ENCODE measurements around the gene DNM3. TPM values are rescaled to one million over a fixed set of nuclear protein-coding genes. Genes with fewer than 3 reads are reported as not detected.
A peak's percentile ranks its signal among the peaks of the same experiment; 100 is the strongest.

The DNM3 gene
- total and polyA plus RNA-seq, 2 donors (not counting 1 experiment from before 2014, with no cell fraction given) = 1.0 to 1.3 TPM

DNA sequence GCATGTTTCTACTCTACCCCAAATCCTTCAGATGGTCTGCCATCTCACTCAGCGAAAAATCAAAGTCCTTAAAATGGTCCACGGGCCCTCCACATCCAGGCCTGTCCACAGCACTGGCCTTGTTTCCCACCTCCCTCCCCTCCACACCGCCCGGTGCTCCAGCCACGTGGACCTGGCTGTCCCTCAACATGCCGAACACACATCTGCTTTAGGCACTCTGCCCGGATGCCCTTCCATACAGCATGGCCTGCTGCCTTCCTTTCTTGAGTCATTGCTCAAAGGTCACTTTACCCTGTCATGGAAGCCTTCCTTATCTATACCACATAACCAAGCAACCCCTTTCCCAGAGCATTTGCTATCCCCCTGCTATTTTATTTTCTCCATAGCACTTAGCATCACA lies 143.0 kb downstream of the DNM3 start:
- Mint-ChIP-seq H3K4me1 (no peaks in the 10 kb centered on the region), H3K4me3 (no peak overlapping the region), H3K9me3 (ENCODE audit: insufficient read depth) (no peaks in the 10 kb centered on the region), H3K27ac (no peak overlapping the region), H3K27me3 (peaks cover 4% of the 10 kb centered on the region)
- ChIA-PET POLR2A (no interaction called here), CTCF (interaction anchor here (1.0 to 14.2 kb wide), 11 partner anchors 13 to 528 kb away, joined by 3 to 234 read pairs (median 5); partner anchors contain the start of gene PRRC2C)
- Histone ChIP-seq H4K20me1 (ENCODE audit: control insufficient read depth, insufficient read depth, low read length, poor library complexity, severe bottlenecking) (no peaks in the 10 kb centered on the region), H3K4me2 (replicated peaks; ENCODE audit: low read depth, low read length, poor library complexity, severe bottlenecking) (no peak overlapping the region), H3K9me3 (ENCODE audit: control extremely low read depth in 1 of 3, control insufficient read depth in 2 of 3, insufficient read depth in 1 of 3, low read length in 2 of 3) (no peaks in the 10 kb centered on the region), H3K9ac (ENCODE audit: low read length) (no peak overlapping the region), H3K79me2 (ENCODE audit: control insufficient read depth, insufficient read depth, low read length) (no peaks in the 10 kb centered on the region), H3K36me3 (replicated peaks in 1 of 2; ENCODE audit: control extremely low read depth in 1 of 2, control insufficient read depth in 1 of 2, extremely low read depth in 1 of 2, insufficient read depth in 2 of 2, low read length in 1 of 2) (no peaks in the 10 kb centered on the region), H2AFZ (ENCODE audit: insufficient read depth, low read depth, low read length, poor library complexity, severe bottlenecking) (no peak overlapping the region), H3K4me3 (ENCODE audit: control extremely low read depth in 1 of 5, extremely low read depth in 1 of 5, insufficient read depth in 1 of 5, low read depth in 2 of 5, low read length in 4 of 5) (no peak overlapping the region), H3K27ac (ENCODE audit: low read length in 2 of 2) (no peak overlapping the region), H3K27me3 (replicated peaks in 1 of 4; ENCODE audit: control extremely low read depth in 1 of 4, control insufficient read depth in 3 of 4, insufficient read depth in 4 of 4, low read length in 3 of 4) (no peaks in the 10 kb centered on the region), H3K4me1 (ENCODE audit: control insufficient read depth in 2 of 2, insufficient read depth in 2 of 2, low read length in 2 of 2) (no peaks in the 10 kb centered on the region)
- intact Hi-C loops (cut with micrococcal nuclease) = loop anchor here (2.0 to 10.0 kb wide), 2 partner anchors 329 to 499 kb away; partner anchors contain the start of gene PRRC2C
- ATAC-seq (ENCODE audit: low read depth) (no peak), DNase-seq (no peak)
- WGBS (ENCODE audit: insufficient coverage) = 83% methylated on average over 7 of the region's 7 CpGs
- TF ChIP-seq EZH2 (IDR thresholded peaks at IDR 0.05; ENCODE audit: borderline replicate concordance, insufficient read depth, low read depth, low read length, poor library complexity, severe bottlenecking) = no peak
- TF ChIP-seq, protein P1, sequence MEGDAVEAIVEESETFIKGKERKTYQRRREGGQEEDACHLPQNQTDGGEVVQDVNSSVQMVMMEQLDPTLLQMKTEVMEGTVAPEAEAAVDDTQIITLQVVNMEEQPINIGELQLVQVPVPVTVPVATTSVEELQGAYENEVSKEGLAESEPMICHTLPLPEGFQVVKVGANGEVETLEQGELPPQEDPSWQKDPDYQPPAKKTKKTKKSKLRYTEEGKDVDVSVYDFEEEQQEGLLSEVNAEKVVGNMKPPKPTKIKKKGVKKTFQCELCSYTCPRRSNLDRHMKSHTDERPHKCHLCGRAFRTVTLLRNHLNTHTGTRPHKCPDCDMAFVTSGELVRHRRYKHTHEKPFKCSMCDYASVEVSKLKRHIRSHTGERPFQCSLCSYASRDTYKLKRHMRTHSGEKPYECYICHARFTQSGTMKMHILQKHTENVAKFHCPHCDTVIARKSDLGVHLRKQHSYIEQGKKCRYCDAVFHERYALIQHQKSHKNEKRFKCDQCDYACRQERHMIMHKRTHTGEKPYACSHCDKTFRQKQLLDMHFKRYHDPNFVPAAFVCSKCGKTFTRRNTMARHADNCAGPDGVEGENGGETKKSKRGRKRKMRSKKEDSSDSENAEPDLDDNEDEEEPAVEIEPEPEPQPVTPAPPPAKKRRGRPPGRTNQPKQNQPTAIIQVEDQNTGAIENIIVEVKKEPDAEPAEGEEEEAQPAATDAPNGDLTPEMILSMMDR (IDR thresholded peaks at IDR 0.05) = no peak

DNA sequence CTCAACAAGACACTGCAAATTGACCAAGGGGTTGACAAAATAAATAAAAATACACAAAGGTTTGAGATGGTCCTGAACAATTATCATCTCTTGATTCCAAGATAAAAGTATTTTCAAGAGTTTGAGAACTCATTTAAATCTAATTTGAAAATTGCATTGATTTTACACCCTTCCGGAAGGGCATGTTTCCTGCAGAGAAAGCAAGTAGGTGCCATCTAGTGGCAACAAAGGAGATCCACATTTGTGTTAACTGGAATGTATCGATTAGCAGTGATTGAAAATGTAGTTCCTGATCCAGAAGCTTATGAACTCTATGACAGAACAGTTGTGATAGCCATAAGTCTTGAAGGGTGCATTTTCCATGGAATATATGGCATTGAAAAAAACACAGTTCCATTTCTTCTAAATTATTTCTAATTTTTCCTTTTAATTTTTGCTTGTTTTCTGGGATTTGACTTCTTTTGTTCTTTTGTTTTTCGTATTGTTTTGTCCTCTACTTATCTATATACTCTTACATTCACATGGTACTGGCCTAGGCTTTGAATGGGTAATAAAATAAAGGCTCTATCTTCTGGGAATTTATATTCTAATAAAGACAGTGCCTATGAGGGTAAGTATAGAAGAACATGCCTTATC lies 143.7 kb downstream of the DNM3 start:
- Histone ChIP-seq H3K79me2 (ENCODE audit: control insufficient read depth, insufficient read depth, low read length) (no peaks in the 10 kb centered on the region), H3K27ac (ENCODE audit: low read length in 2 of 2) (no peak overlapping the region), H2AFZ (ENCODE audit: insufficient read depth, low read depth, low read length, poor library complexity, severe bottlenecking) (peak overlapping the region; percentile 27), H3K27me3 (replicated peaks in 1 of 4; ENCODE audit: control extremely low read depth in 1 of 4, control insufficient read depth in 3 of 4, insufficient read depth in 4 of 4, low read length in 3 of 4) (no peaks in the 10 kb centered on the region), H3K4me3 (ENCODE audit: control extremely low read depth in 1 of 5, extremely low read depth in 1 of 5, insufficient read depth in 1 of 5, low read depth in 2 of 5, low read length in 4 of 5) (no peak overlapping the region), H3K9ac (ENCODE audit: low read length) (no peak overlapping the region), H3K36me3 (replicated peaks in 1 of 2; ENCODE audit: control extremely low read depth in 1 of 2, control insufficient read depth in 1 of 2, extremely low read depth in 1 of 2, insufficient read depth in 2 of 2, low read length in 1 of 2) (no peaks in the 10 kb centered on the region), H4K20me1 (ENCODE audit: control insufficient read depth, insufficient read depth, low read length, poor library complexity, severe bottlenecking) (no peaks in the 10 kb centered on the region), H3K4me2 (replicated peaks; ENCODE audit: low read depth, low read length, poor library complexity, severe bottlenecking) (peak overlapping the region; percentile 5), H3K9me3 (ENCODE audit: control extremely low read depth in 1 of 3, control insufficient read depth in 2 of 3, insufficient read depth in 1 of 3, low read length in 2 of 3) (no peaks in the 10 kb centered on the region), H3K4me1 (ENCODE audit: control insufficient read depth in 2 of 2, insufficient read depth in 2 of 2, low read length in 2 of 2) (no peaks in the 10 kb centered on the region)
- intact Hi-C loops (cut with micrococcal nuclease) = loop anchor here (1.0 to 10.0 kb wide), 4 partner anchors 330 to 1782 kb away; partner anchors contain the start of gene PRRC2C
- ChIA-PET CTCF (interaction anchor here (0.8 to 14.2 kb wide), 20 partner anchors 9 to 527 kb away, joined by 3 to 234 read pairs (median 4); partner anchors contain the start of genes DNM3 and PRRC2C), POLR2A (no interaction called here)
- TF ChIP-seq, protein P1 (IDR thresholded peaks at IDR 0.05) = peak; percentile 75
- no peak for TF ChIP-seq EZH2 (IDR thresholded peaks at IDR 0.05; ENCODE audit: borderline replicate concordance, insufficient read depth, low read depth, low read length, poor library complexity, severe bottlenecking)
- H3K4me1 Mint-ChIP-seq = no peaks in the 10 kb centered on the region
- peaks cover 4% of the 10 kb centered on the region for H3K27me3 Mint-ChIP-seq
- WGBS (ENCODE audit: insufficient coverage) = 18% methylated on average over 2 of the region's 3 CpGs
- ATAC-seq (ENCODE audit: low read depth) = peak; percentile 41
- H3K4me3 Mint-ChIP-seq = no peak overlapping the region
- no peaks in the 10 kb centered on the region for H3K9me3 Mint-ChIP-seq (ENCODE audit: insufficient read depth)
- peak; percentile 49 for DNase-seq
- H3K27ac Mint-ChIP-seq = no peak overlapping the region
